ENCODE measurements around the gene PRSS27.
"Not testable (repeated sequence)": the region's sequence is repeated elsewhere in the genome, so short reads cannot be mapped to it uniquely, and the experiment has no call there.

- not testable (repeated sequence) for TF ChIP-seq CTCF (IDR thresholded peaks at IDR 0.05; ENCODE audit: insufficient read depth, low read depth, low read length); EZH2 (IDR thresholded peaks at IDR 0.05; ENCODE audit: insufficient read depth, low read length)
Observed at GRCh38 chr16:2676937-2677336, 43.1 kb downstream of the PRSS27 start.

All from astrocyte (in vitro differentiated cells and primary cell).